HepG2 (cell line): Measurements from ENCODE around the gene SPTB. TPM values are rescaled to one million over a fixed set of nuclear protein-coding genes. Genes with fewer than 3 reads are reported as not detected.

ENCODE experiments used
- AGO2 ChIP-seq: fragments of 200-400 bp; formaldehyde crosslinking; optimal IDR thresholded peaks from 2 replicates; pipeline ENCODE3; 2017; ENCODE audit warnings: mild to moderate bottlenecking, low read depth, low read length, moderate library complexity
- ARNT ChIP-seq: fragments of 450-650 bp; IDR thresholded peaks from 2 replicates; pipeline ENCODE4 v1.6.1; 2017
- CEBPG ChIP-seq: IDR thresholded peaks from 2 replicates; pipeline ENCODE4 v1.6.1; 2016
- FOXA1 ChIP-seq, 2 experiments: fragments of 450-650 bp in 1 of 2; sonication (generic) in 1 of 2; formaldehyde crosslinking in 1 of 2; IDR thresholded peaks; 2 replicates each; pipeline versions ENCODE4 v1.4.0 to v1.6.1; 2016 to 2020; ENCODE audit warnings: missing genetic modification reagents in 1 of 2
- HMG20A ChIP-seq: IDR thresholded peaks from 2 replicates; pipeline ENCODE4 v1.6.1; 2016; ENCODE audit warnings: borderline replicate concordance
- HNF4A ChIP-seq: sonication (generic); formaldehyde crosslinking; IDR thresholded peaks from 2 replicates; pipeline ENCODE4 v1.4.0; 2020; ENCODE audit warnings: missing genetic modification reagents
- HNRNPUL1 ChIP-seq: fragments of 200-400 bp; formaldehyde crosslinking; IDR thresholded peaks from 2 replicates; pipeline ENCODE4 v1.6.1; 2017; ENCODE audit warnings: low read depth, mild to moderate bottlenecking, low read length, moderate library complexity
- JUN ChIP-seq: sonication (generic); formaldehyde crosslinking; IDR thresholded peaks from 2 replicates; pipeline ENCODE4 v1.4.0; 2020; ENCODE audit warnings: mild to moderate bottlenecking, missing genetic modification reagents
- MEF2D ChIP-seq: sonication (generic); formaldehyde crosslinking; IDR thresholded peaks from 2 replicates; pipeline ENCODE4 v1.5.1; 2020; ENCODE audit warnings: mild to moderate bottlenecking, missing genetic modification reagents
- MTA1 ChIP-seq: sonication (generic); formaldehyde crosslinking; IDR thresholded peaks from 2 replicates; pipeline ENCODE4 v1.4.0; 2020; ENCODE audit warnings: missing genetic modification reagents, mild to moderate bottlenecking, borderline replicate concordance
- NBN ChIP-seq: fragments of 450-650 bp; conservative IDR thresholded peaks from 2 replicates; pipeline ENCODE4 v1.6.1; 2017
- NCOA2 ChIP-seq: sonication (generic); formaldehyde crosslinking; IDR thresholded peaks from 2 replicates; pipeline ENCODE4 v1.8.0; 2022; ENCODE audit warnings: inconsistent platforms
- NR2F1 ChIP-seq, 2 experiments: fragments of 450-650 bp in 1 of 2; formaldehyde crosslinking in 1 of 2; IDR thresholded peaks; 2 replicates each; pipeline versions ENCODE4 v1.5.0 to v1.6.1; 2016 to 2020; ENCODE audit warnings: mild to moderate bottlenecking in 1 of 2, missing compliant biosample characterization in 1 of 2, missing genetic modification reagents in 1 of 2, moderate library complexity in 1 of 2
- NR2F6 ChIP-seq, 2 experiments: IDR thresholded peaks; 2 replicates each; pipeline ENCODE4 v1.6.1; 2016; ENCODE audit warnings: antibody characterized with exemption in 1 of 2, mild to moderate bottlenecking in 1 of 2
- PHF8 ChIP-seq: sonication (generic); formaldehyde crosslinking; IDR thresholded peaks from 2 replicates; pipeline ENCODE4 v1.5.0; 2020; ENCODE audit warnings: missing genetic modification reagents
- RFX5 ChIP-seq: IDR thresholded peaks from 2 replicates; pipeline ENCODE4 v1.6.1; 2011; ENCODE audit warnings: low read depth, low read length, improper control_type of control experiment
- RNF2 ChIP-seq: fragments of 450-650 bp; conservative IDR thresholded peaks from 2 replicates; pipeline ENCODE4 v1.6.1; 2016; ENCODE audit warnings: low read depth
- SAP130 ChIP-seq: IDR thresholded peaks from 2 replicates; pipeline ENCODE4 v1.6.1; 2016; ENCODE audit warnings: low read depth
- SIN3B ChIP-seq: fragments of 150-350 bp; IDR thresholded peaks from 2 replicates; pipeline ENCODE4 v1.6.1; 2014; ENCODE audit warnings: low read length
- THRA ChIP-seq: sonication (generic); formaldehyde crosslinking; IDR thresholded peaks from 2 replicates; pipeline ENCODE4 v1.4.0; 2020; ENCODE audit warnings: missing genetic modification reagents, borderline replicate concordance
- ZMYM3 ChIP-seq: sonication (generic); formaldehyde crosslinking; IDR thresholded peaks from 2 replicates; pipeline ENCODE4 v1.5.1; 2020; ENCODE audit warnings: mild to moderate bottlenecking, missing genetic modification reagents
- ZNF329 ChIP-seq: sonication (generic); formaldehyde crosslinking; IDR thresholded peaks from 2 replicates; pipeline ENCODE4 v1.9.0; 2021; ENCODE audit warnings: low read depth, mild to moderate bottlenecking, missing genetic modification reagents
- ZNF350 ChIP-seq: sonication (generic); formaldehyde crosslinking; IDR thresholded peaks from 2 replicates; pipeline ENCODE4 v1.4.0; 2020; ENCODE audit warnings: mild to moderate bottlenecking, low read depth, missing genetic modification reagents, borderline replicate concordance
- ZNF512 ChIP-seq: sonication (generic); formaldehyde crosslinking; IDR thresholded peaks from 2 replicates; pipeline ENCODE4 v1.4.0; 2020; ENCODE audit warnings: mild to moderate bottlenecking, missing genetic modification reagents
- ZNF644 ChIP-seq: IDR thresholded peaks from 2 replicates; pipeline ENCODE4 v1.6.1; 2016; ENCODE audit warnings: low read depth
- ZNF770 ChIP-seq: sonication (generic); formaldehyde crosslinking; IDR thresholded peaks from 2 replicates; pipeline ENCODE4 v1.5.0; 2020; ENCODE audit warnings: mild to moderate bottlenecking, missing genetic modification reagents
- ZNF772 ChIP-seq: sonication (generic); formaldehyde crosslinking; IDR thresholded peaks from 2 replicates; pipeline ENCODE4 v1.5.0; 2020; ENCODE audit warnings: mild to moderate bottlenecking, missing genetic modification reagents
- ZNF788 ChIP-seq: sonication (generic); formaldehyde crosslinking; IDR thresholded peaks from 2 replicates; pipeline ENCODE4 v1.5.0; 2020; ENCODE audit warnings: mild to moderate bottlenecking, missing genetic modification reagents, borderline replicate concordance
- polyA plus RNA-seq, 8 experiments: library from polyadenylated mRNA; depleted of rRNA in 3 of 8; stranded (reverse) in 7 of 8; unstranded in 1 of 8; fragments of >200 nt; fragmentation: Illumina TruSeq in 4 of 8; extraction: Trizol in 4 of 8; gene quantifications; 2 replicates each; pipeline versions ENCODE4 v1.2.1 to v1.2.3, GENCODE V29; 2011 to 2016; ENCODE audit warnings: low read depth in 4 of 8, missing spikeins in 1 of 8, mixed read lengths in 1 of 8; ENCODE audit not compliant: insufficient read depth in 1 of 8
- total RNA-seq, 5 experiments: library from RNA; depleted of rRNA; stranded (reverse); fragments of >200 nt; fragmentation: Illumina TruSeq; extraction: Trizol; gene quantifications; 2 replicates each; pipeline ENCODE4 v1.2.3, GENCODE V29; 2016; ENCODE audit warnings: low read depth in 1 of 5
- TF ChIP-seq, protein P1 (sequence below): sonication (generic); IDR thresholded peaks from 2 replicates; pipeline ENCODE4 v1.6.1; 2016; ENCODE audit warnings: low read depth, borderline replicate concordance

The SPTB gene
- total and polyA plus RNA-seq, 2 of the 13 experiments (the other 11 are each of a cell fraction or from before 2014, with no cell fraction given) = 0.01 to 0.02 TPM

DNA sequence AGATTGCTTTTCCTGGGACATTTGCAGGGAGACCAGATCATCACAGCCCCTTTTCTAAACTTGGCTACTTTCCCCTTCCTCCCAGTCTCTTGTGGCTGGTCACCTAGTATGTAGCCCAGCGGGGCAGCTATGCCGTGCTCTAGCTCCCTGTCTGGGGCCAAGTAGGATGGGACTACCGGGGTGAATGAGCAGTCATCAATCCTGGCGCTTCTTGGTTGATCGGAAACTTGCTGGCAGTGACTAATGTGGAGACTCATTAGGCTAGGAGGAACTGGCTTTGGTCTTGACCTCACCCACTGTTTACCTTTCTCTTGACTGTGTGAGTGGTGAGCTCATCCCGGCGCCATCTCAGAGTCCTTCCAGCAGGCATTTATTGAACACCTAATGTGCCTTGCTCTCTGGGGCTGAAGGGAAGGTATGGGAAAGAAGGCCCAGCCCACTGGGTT is 159.6 kb downstream of the SPTB start (continued):
- TF ChIP-seq ZNF512 (CRISPR knock-in tag) (no peak), SIN3B (no peak), ZNF329 (CRISPR knock-in tag) (no peak), HNF4A (CRISPR knock-in tag) (no peak), ZNF644 (CRISPR knock-in tag) (peak; percentile 70), JUN (CRISPR knock-in tag) (peak; percentile 56; the same call in 1 of the 2 replicates), NCOA2 (no peak), SAP130 (0 out of 2 replicates have a peak, but pooled peaks have one; percentile 32), HNRNPUL1 (no peak), RNF2 (no peak), PHF8 (CRISPR knock-in tag) (no peak), MEF2D (CRISPR knock-in tag) (no peak), CEBPG (no peak), AGO2 (no peak), ZNF770 (no peak), ZNF350 (CRISPR knock-in tag) (no peak), HMG20A (peak; percentile 29; the same call in 1 of the 2 replicates), NR2F1 (CRISPR knock-in tag; IDR thresholded peaks at IDR 0.05) (no peak), NR2F6 (IDR thresholded peaks at IDR 0.05) (no peak), NR2F6 (CRISPR knock-in tag; IDR thresholded peaks at IDR 0.05) (no peak), FOXA1 (IDR thresholded peaks at IDR 0.05) (no peak), FOXA1 (CRISPR knock-in tag; IDR thresholded peaks at IDR 0.05) (peak; percentile 75), THRA (CRISPR knock-in tag) (no peak), ZNF788 (CRISPR knock-in tag) (no peak), ZNF772 (CRISPR knock-in tag) (no peak), ZMYM3 (peak; percentile 74), NBN (no peak), RFX5 (no peak), ARNT (no peak), MTA1 (CRISPR knock-in tag) (no peak)
- TF ChIP-seq, protein P1, sequence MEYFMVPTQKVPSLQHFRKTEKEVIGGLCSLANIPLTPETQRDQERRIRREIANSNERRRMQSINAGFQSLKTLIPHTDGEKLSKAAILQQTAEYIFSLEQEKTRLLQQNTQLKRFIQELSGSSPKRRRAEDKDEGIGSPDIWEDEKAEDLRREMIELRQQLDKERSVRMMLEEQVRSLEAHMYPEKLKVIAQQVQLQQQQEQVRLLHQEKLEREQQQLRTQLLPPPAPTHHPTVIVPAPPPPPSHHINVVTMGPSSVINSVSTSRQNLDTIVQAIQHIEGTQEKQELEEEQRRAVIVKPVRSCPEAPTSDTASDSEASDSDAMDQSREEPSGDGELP = no peak
